SK-N-SH (cell line): ENCODE data around the gene PLIN4. TPM values are rescaled to one million over a fixed set of nuclear protein-coding genes. Genes with fewer than 3 reads are reported as not detected.

Source experiments
- CTCF ChIA-PET: fragments of 300-600, 350-600 bp; formaldehyde crosslinking; extraction: SDS; loops from one replicate; lab custom pipeline; 2021; lab: Yijun Ruan, JAX
- POLR2A ChIA-PET: fragments of 350-600 bp; sonication (Branson Sonifier 250); formaldehyde crosslinking; extraction: SDS; loops from one replicate; lab custom pipeline; 2020; ENCODE audit warnings: antibody characterized with exemption, inconsistent platforms; lab: Yijun Ruan, JAX
- DNase-seq: peaks from one replicate; pipeline ENCODE4 v3.0.0; 2012
- H2AFZ ChIP-seq: fragments of 200-600 bp; sonication (generic); 2 replicates; pipeline ENCODE4 v1.8.1; 2016; ENCODE audit warnings: antibody characterized with exemption, mild to moderate bottlenecking, low read depth
- H3F3A ChIP-seq: fragments of 200-600 bp; sonication (generic); replicated peaks from 2 replicates; pipeline ENCODE3; 2016; ENCODE audit warnings: antibody characterized with exemption, mild to moderate bottlenecking; ENCODE audit not compliant: insufficient read depth
- H3K27ac ChIP-seq, 2 experiments: fragments of 200-500 bp in 1 of 2; fragments of 200-600 bp in 1 of 2; sonication (Bioruptor generic) in 1 of 2; sonication (generic), shearing (Covaris generic) in 1 of 2; 2 replicates each; pipeline versions ENCODE4 v1.5.1 to v1.6.1; 2014 to 2016; ENCODE audit warnings: low read depth in 2 of 2, inconsistent platforms in 1 of 2, low read length in 1 of 2, mild to moderate bottlenecking in 1 of 2, mixed read lengths in 1 of 2
- H3K27me3 ChIP-seq: fragments of 200-600 bp; sonication (generic), shearing (Covaris generic); 2 replicates; pipeline ENCODE4 v1.6.1; 2016; ENCODE audit warnings: mixed run types; ENCODE audit not compliant: insufficient read depth
- H3K36me3 ChIP-seq, 2 experiments: fragments of 200-500 bp in 1 of 2; fragments of 200-600 bp in 1 of 2; sonication (Bioruptor generic) in 1 of 2; sonication (generic) in 1 of 2; replicated peaks in 1 of 2; 2 replicates each; pipeline versions ENCODE3 to v1.5.1; 2014 to 2016; ENCODE audit warnings: low read length in 1 of 2, mild to moderate bottlenecking in 1 of 2; ENCODE audit not compliant: insufficient read depth in 2 of 2, control insufficient read depth in 1 of 2
- H3K4me1 ChIP-seq, 2 experiments: fragments of 200-500 bp in 1 of 2; fragments of 200-600 bp in 1 of 2; sonication (Bioruptor generic) in 1 of 2; sonication (generic), shearing (Covaris generic) in 1 of 2; 2 replicates each; pipeline versions ENCODE4 v1.5.1 to v1.6.1; 2014 to 2016; ENCODE audit warnings: low read depth in 1 of 2, low read length in 1 of 2, mixed run types in 1 of 2; ENCODE audit not compliant: insufficient read depth in 2 of 2, control insufficient read depth in 1 of 2
- H3K4me2 ChIP-seq: fragments of 200-600 bp; sonication (generic), shearing (Covaris generic); 2 replicates; pipeline ENCODE4 v1.6.1; 2017; ENCODE audit warnings: mixed run types
- H3K4me3 ChIP-seq, 2 experiments: fragments of 200-500 bp in 1 of 2; fragments of 200-600 bp in 1 of 2; sonication (Bioruptor generic) in 1 of 2; sonication (generic), shearing (Covaris generic) in 1 of 2; 2 replicates each; pipeline versions ENCODE4 v1.5.1 to v1.8.1; 2014 to 2016; ENCODE audit warnings: low read depth in 2 of 2, inconsistent platforms in 1 of 2, low read length in 1 of 2, mild to moderate bottlenecking in 1 of 2, mixed read lengths in 1 of 2, moderate library complexity in 1 of 2
- H3K79me2 ChIP-seq: fragments of 200-600 bp; sonication (generic); 2 replicates; pipeline ENCODE4 v1.8.1; 2017; ENCODE audit warnings: mild to moderate bottlenecking; ENCODE audit not compliant: insufficient read depth
- H3K9ac ChIP-seq: fragments of 200-600 bp; sonication (generic); 2 replicates; pipeline ENCODE4 v1.6.1; 2017; ENCODE audit warnings: mixed run types
- H3K9me2 ChIP-seq: fragments of 200-600 bp; sonication (generic); 2 replicates; pipeline ENCODE4 v1.6.1; 2017; ENCODE audit warnings: mixed run types
- H3K9me3 ChIP-seq: fragments of 200-600 bp; sonication (generic); 2 replicates; pipeline ENCODE4 v1.6.1; 2017; ENCODE audit warnings: mixed run types, mild to moderate bottlenecking, moderate library complexity
- H4K20me1 ChIP-seq: fragments of 200-600 bp; sonication (generic); 2 replicates; pipeline ENCODE4 v1.6.1; 2017; ENCODE audit warnings: mild to moderate bottlenecking, mixed run types; ENCODE audit not compliant: insufficient read depth
- ELF1 ChIP-seq: IDR thresholded peaks from 2 replicates; pipeline ENCODE4 v1.4.0; 2012
- FOXM1 ChIP-seq: IDR thresholded peaks from 2 replicates; pipeline ENCODE4 v1.4.0; 2012; ENCODE audit warnings: low read depth, mild to moderate bottlenecking
- GABPA ChIP-seq: IDR thresholded peaks from 2 replicates; pipeline ENCODE4 v1.4.0; 2012; ENCODE audit warnings: low read depth, mild to moderate bottlenecking
- IRF3 ChIP-seq: fragments of 150-350 bp; IDR thresholded peaks from 2 replicates; pipeline ENCODE4 v1.6.1; 2016; ENCODE audit warnings: mild to moderate bottlenecking, low read depth, low read length
- MAX ChIP-seq: IDR thresholded peaks from 2 replicates; pipeline ENCODE4 v1.4.0; 2012; ENCODE audit warnings: low read depth
- MEF2A ChIP-seq: IDR thresholded peaks from 2 replicates; pipeline ENCODE4 v1.4.0; 2012; ENCODE audit warnings: low read depth, borderline replicate concordance
- MXI1 ChIP-seq: IDR thresholded peaks from 2 replicates; pipeline ENCODE4 v1.6.1; 2012; ENCODE audit warnings: mild to moderate bottlenecking, low read depth, low read length, improper control_type of control experiment
- NRF1 ChIP-seq: IDR thresholded peaks from 2 replicates; pipeline ENCODE4 v1.6.1; 2012; ENCODE audit warnings: low read depth, mild to moderate bottlenecking, low read length
- REST ChIP-seq: IDR thresholded peaks from 2 replicates; pipeline ENCODE4 v1.6.1; 2012; ENCODE audit warnings: mild to moderate bottlenecking, low read depth, low read length, moderate library complexity
- SIN3A ChIP-seq: IDR thresholded peaks from 2 replicates; pipeline ENCODE4 v1.6.1; 2012; ENCODE audit warnings: low read depth, mild to moderate bottlenecking, low read length, moderate library complexity, borderline replicate concordance
- SMC3 ChIP-seq: IDR thresholded peaks from 2 replicates; pipeline ENCODE4 v1.6.1; 2012; ENCODE audit warnings: low read depth, low read length, improper control_type of control experiment
- TEAD4 ChIP-seq: IDR thresholded peaks from 2 replicates; pipeline ENCODE4 v1.4.0; 2012; ENCODE audit warnings: mild to moderate bottlenecking, borderline replicate concordance; ENCODE audit not compliant: insufficient read depth
- YY1 ChIP-seq: IDR thresholded peaks from 2 replicates; pipeline ENCODE4 v1.4.0; 2012; ENCODE audit warnings: low read depth, mild to moderate bottlenecking
- ZBTB33 ChIP-seq: IDR thresholded peaks from 2 replicates; pipeline ENCODE4 v1.4.0; 2012; ENCODE audit warnings: low read depth, borderline replicate concordance
- WGBS: methylation state at CpG from one replicate; pipeline ENCODE4 v1.1.6; 2017; ENCODE audit warnings: low lambda C conversion rate; 5-methylcytosine and 5-hydroxymethylcytosine counted together
- polyA plus RNA-seq, 3 experiments: library from polyadenylated mRNA; depleted of rRNA; stranded (reverse); fragments of >200 nt; gene quantifications; 2 replicates each; pipeline ENCODE4 v1.2.3, GENCODE V29; 2012

PLIN4 gene
- polyA plus RNA-seq, 1 of the 3 experiments (the other 2 are of a cell fraction) = 0.07 TPM

- H3K4me2 ChIP-seq = no peak overlapping the region
- H3K36me3 ChIP-seq = no peaks in the 10 kb centered on the region
- POLR2A ChIA-PET = no interaction called here
- H3K4me1 ChIP-seq = no peaks in the 10 kb centered on the region; a peak in 1 of 4 replicates
- H2AFZ ChIP-seq = no peak overlapping the region
- no peak for TF ChIP-seq NRF1
- TF ChIP-seq ELF1 = no peak
- peaks cover 11% of the 10 kb centered on the region for H3F3A ChIP-seq
- DNase-seq = no peak
- H3K79me2 ChIP-seq = peaks cover 9% of the 10 kb centered on the region
- H3K27me3 ChIP-seq = no peaks in the 10 kb centered on the region
- no peak overlapping the region for H3K9ac ChIP-seq
- no peak overlapping the region for H3K4me3 ChIP-seq
- no peaks in the 10 kb centered on the region for H3K9me3 ChIP-seq
- 96% methylated on average over 3 of the region's 3 CpGs for WGBS
- no peaks in the 10 kb centered on the region for H4K20me1 ChIP-seq
- H3K27ac ChIP-seq = no peak overlapping the region
- CTCF ChIA-PET = interaction anchor here (0.8 to 1.1 kb wide), 2 partner anchors 168 to 201 kb away, joined by 3 to 4 read pairs; no protein-coding TSS in a partner anchor
- no peaks in the 10 kb centered on the region for H3K9me2 ChIP-seq
Measured at GRCh38 chr19:4467835-4468234, 50.5 kb downstream of the PLIN4 start.

- H4K20me1 ChIP-seq = no peaks in the 10 kb centered on the region
- H2AFZ ChIP-seq = no peak overlapping the region
- H3K27ac ChIP-seq = no peak overlapping the region
- no peaks in the 10 kb centered on the region for H3K27me3 ChIP-seq
- H3K9ac ChIP-seq = no peak overlapping the region
- ChIA-PET POLR2A (no interaction called here), CTCF (interaction anchor here (1.2 kb wide), 1 partner anchor 65 kb away, joined by 5 read pairs; the partner anchor contains the start of gene SH3GL1)
- H3K9me2 ChIP-seq = no peaks in the 10 kb centered on the region
- H3K4me1 ChIP-seq = no peaks in the 10 kb centered on the region
- H3F3A ChIP-seq = peaks cover under 1% of the 10 kb centered on the region
- H3K4me3 ChIP-seq = no peak overlapping the region
- TF ChIP-seq GABPA = no peak
- no peak for TF ChIP-seq SIN3A
- TF ChIP-seq MAX = no peak
- TF ChIP-seq SMC3 = no peak
- no peak for TF ChIP-seq MXI1
- TF ChIP-seq ELF1 = no peak
- no peak for TF ChIP-seq ZBTB33
- no peak for TF ChIP-seq MEF2A
- TF ChIP-seq TEAD4 = no peak
- TF ChIP-seq IRF3 = no peak
- TF ChIP-seq REST = no peak
- TF ChIP-seq YY1 = no peak
- TF ChIP-seq FOXM1 = no peak
- no peaks in the 10 kb centered on the region for H3K79me2 ChIP-seq
- H3K4me2 ChIP-seq = no peak overlapping the region
- no peaks in the 10 kb centered on the region for H3K36me3 ChIP-seq
- no peak for DNase-seq
- no peaks in the 10 kb centered on the region for H3K9me3 ChIP-seq
- 74% methylated on average over 8 of the region's 8 CpGs for WGBS
Measured at GRCh38 chr19:4464815-4465581, 53.3 kb downstream of the PLIN4 start.
